ENCODE data around the gene CACNG4.
"Not testable (repeated sequence)": the region's sequence is repeated elsewhere in the genome, so short reads cannot be mapped to it uniquely, and the experiment has no call there.

Gene CACNG4

GRCh38 chr17:67035131-67036083 lies 70.9 kb downstream of the CACNG4 start:
- no peak for DNase-seq (ENCODE audit: low read depth, low spot score)
- H3K27ac ChIP-seq = no peak overlapping the region

- no peak for DNase-seq (ENCODE audit: low read depth, low spot score)
- no peak overlapping the region for H3K27ac ChIP-seq
Measured at GRCh38 chr17:67038861-67039365, 74.4 kb downstream of the CACNG4 start.

- DNase-seq (ENCODE audit: low read depth, low spot score) = no peak
- H3K27ac ChIP-seq = no peak overlapping the region
Measured at GRCh38 chr17:67040652-67041051, 76.1 kb downstream of the CACNG4 start.

- not testable (repeated sequence) for DNase-seq (ENCODE audit: low read depth, low spot score); H3K27ac ChIP-seq
Measured at GRCh38 chr17:67041119-67041518, 76.6 kb downstream of the CACNG4 start.

- H3K27ac ChIP-seq = no peak overlapping the region
- no peak for DNase-seq (ENCODE audit: low read depth, low spot score)
Measured at GRCh38 chr17:67041531-67041930, 77.0 kb downstream of the CACNG4 start.

- DNase-seq (ENCODE audit: low read depth, low spot score) = no peak
- H3K27ac ChIP-seq = no peak overlapping the region
Measured at GRCh38 chr17:67041941-67042899, 77.7 kb downstream of the CACNG4 start.

GRCh38 chr17:67043283-67043682 lies 78.8 kb downstream of the CACNG4 start:
- no peak for DNase-seq (ENCODE audit: low read depth, low spot score)
- H3K27ac ChIP-seq = no peak overlapping the region

- DNase-seq (ENCODE audit: low read depth, low spot score) = no peak
- H3K27ac ChIP-seq = no peak within 1 kb of the TSS
Measured at GRCh38 chr17:67044016-67044772, 79.7 kb downstream of the CACNG4 start, which contains the start of gene CACNG1. Gene CACNG1 (plus strand): TSS chr17:67044554. CDS start chr17:67044661, 107 bp downstream.

GRCh38 chr17:67044940-67045339 lies 80.4 kb downstream of the CACNG4 start:
- no peak for DNase-seq (ENCODE audit: low read depth, low spot score)
- no peak overlapping the region for H3K27ac ChIP-seq

GRCh38 chr17:67046398-67046797 lies 81.9 kb downstream of the CACNG4 start:
- no peak overlapping the region for H3K27ac ChIP-seq
- DNase-seq (ENCODE audit: low read depth, low spot score) = no peak

GRCh38 chr17:67047382-67047781 lies 82.9 kb downstream of the CACNG4 start:
- no peak overlapping the region for H3K27ac ChIP-seq
- no peak for DNase-seq (ENCODE audit: low read depth, low spot score)

- DNase-seq (ENCODE audit: low read depth, low spot score) = no peak
- no peak overlapping the region for H3K27ac ChIP-seq
Measured at GRCh38 chr17:67049025-67049739, 84.7 kb downstream of the CACNG4 start.

GRCh38 chr17:67050066-67050465 lies 85.6 kb downstream of the CACNG4 start:
- DNase-seq (ENCODE audit: low read depth, low spot score) = no peak
- H3K27ac ChIP-seq = no peak overlapping the region

GRCh38 chr17:67050471-67051154 lies 86.1 kb downstream of the CACNG4 start:
- H3K27ac ChIP-seq = no peak overlapping the region
- DNase-seq (ENCODE audit: low read depth, low spot score) = no peak

GRCh38 chr17:67051155-67051538 lies 86.6 kb downstream of the CACNG4 start:
- no peak overlapping the region for H3K27ac ChIP-seq

GRCh38 chr17:67051837-67052236 lies 87.3 kb downstream of the CACNG4 start:
- no peak for DNase-seq (ENCODE audit: low read depth, low spot score)
- H3K27ac ChIP-seq = no peak overlapping the region

More at GRCh38 chr17:67051155-67051538, 86.6 kb downstream of the CACNG4 start:
- DNase-seq (ENCODE audit: low read depth, low spot score) = no peak

GRCh38 chr17:67052720-67053437 lies 88.4 kb downstream of the CACNG4 start:
- DNase-seq (ENCODE audit: low read depth, low spot score) = no peak
- no peak overlapping the region for H3K27ac ChIP-seq

GRCh38 chr17:67053438-67054000 lies 89.0 kb downstream of the CACNG4 start:
- H3K27ac ChIP-seq = no peak overlapping the region

More at GRCh38 chr17:67053438-67054000, 89.0 kb downstream of the CACNG4 start:
- no peak for DNase-seq (ENCODE audit: low read depth, low spot score)

Measured in epithelial cell of prostate (primary cell).